GM21360 (cell line): ENCODE results near the gene SLC16A6.
"Not testable (repeated sequence)": the region's sequence is repeated elsewhere in the genome, so short reads cannot be mapped to it uniquely, and the experiment has no call there.

Source experiments
- ATAC-seq: cut with Tn5 transposase; IDR thresholded peaks from one replicate; pipeline ENCODE4 v1.9.1; 2021; ENCODE audit warnings: mild to moderate bottlenecking, moderate library complexity; ENCODE audit not compliant: unreplicated experiment

SLC16A6 gene

GRCh38 chr17:68253426-68253825, 37.5 kb downstream of the SLC16A6 start:
- ATAC-seq, result not testable (repeated sequence)

- ATAC-seq, result no peak
Measured at GRCh38 chr17:68249354-68249765, 41.6 kb downstream of the SLC16A6 start.

- ATAC-seq, result no peak
Measured at GRCh38 chr17:68248891-68249290, 42.0 kb downstream of the SLC16A6 start.

- ATAC-seq, result no peak
Measured at GRCh38 chr17:68248199-68248825, 42.6 kb downstream of the SLC16A6 start.

GRCh38 chr17:68247445-68248198, 43.3 kb downstream of the SLC16A6 start, which contains the start of gene AMZ2:
Gene AMZ2 (plus strand): TSS chr17:68248043. CDS start chr17:68250188, 2,145 bp downstream.
- peak; percentile 85 for ATAC-seq

GRCh38 chr17:68246271-68247028, 44.5 kb downstream of the SLC16A6 start:
- ATAC-seq, result no peak

GRCh38 chr17:68239632-68240366, 51.1 kb downstream of the SLC16A6 start:
- ATAC-seq, result no peak

- no peak for ATAC-seq
Measured at GRCh38 chr17:68238871-68239253, 52.1 kb downstream of the SLC16A6 start.

- ATAC-seq, result peak; percentile 1
Measured at GRCh38 chr17:68238164-68238870, 52.6 kb downstream of the SLC16A6 start.

- ATAC-seq, result peak; percentile 53
Measured at GRCh38 chr17:68237369-68238163, 53.4 kb downstream of the SLC16A6 start.

- ATAC-seq, result peak; percentile 4
Measured at GRCh38 chr17:68235336-68235791, 55.6 kb downstream of the SLC16A6 start.

GRCh38 chr17:68234726-68235335, 56.1 kb downstream of the SLC16A6 start:
- peak; percentile 27 for ATAC-seq

- not testable (repeated sequence) for ATAC-seq
Measured at GRCh38 chr17:68232741-68233140, 58.2 kb downstream of the SLC16A6 start.

- no peak for ATAC-seq
Measured at GRCh38 chr17:68231541-68231940, 59.4 kb downstream of the SLC16A6 start.

GRCh38 chr17:68231131-68231530, 59.8 kb downstream of the SLC16A6 start:
- not testable (repeated sequence) for ATAC-seq

GRCh38 chr17:68229619-68230018, 61.3 kb downstream of the SLC16A6 start:
- no peak for ATAC-seq

GRCh38 chr17:68228817-68229570, 61.9 kb downstream of the SLC16A6 start:
- no peak for ATAC-seq

- not testable (repeated sequence) for ATAC-seq
Measured at GRCh38 chr17:68228039-68228680, 62.8 kb downstream of the SLC16A6 start.
